Smooth muscle cell of the brain vasculature (primary cell): ENCODE measurements around the gene BCL11B.
"Not testable (repeated sequence)": the region's sequence is repeated elsewhere in the genome, so short reads cannot be mapped to it uniquely, and the experiment has no call there.

Source experiments
- DNase-seq: peaks from one replicate; pipeline ENCODE4 v3.0.0-alpha.2; 2012; ENCODE audit warnings: low read depth, low spot score

Gene BCL11B

GRCh38 chr14:99201351-99202073, 70.5 kb downstream of the BCL11B start:
- DNase-seq = no peak

DNA sequence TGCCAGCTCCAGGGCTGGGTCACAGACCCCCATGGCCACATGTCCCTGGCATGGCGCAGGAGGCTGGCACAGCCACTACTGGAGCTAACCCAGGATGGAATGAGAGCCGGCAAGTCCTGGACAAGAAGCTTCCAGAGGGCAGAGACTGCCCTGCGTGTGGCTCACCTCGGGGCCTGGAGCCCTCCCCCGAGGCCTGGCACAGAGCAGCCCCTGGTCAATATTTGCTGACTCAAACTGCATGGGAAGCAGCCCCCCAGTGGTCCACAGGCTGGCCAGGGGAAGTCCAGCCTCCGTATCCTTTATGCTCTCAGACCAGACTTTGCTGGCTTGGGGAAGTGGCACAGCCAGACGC, 71.4 kb downstream of the BCL11B start:
- no peak for DNase-seq

DNA sequence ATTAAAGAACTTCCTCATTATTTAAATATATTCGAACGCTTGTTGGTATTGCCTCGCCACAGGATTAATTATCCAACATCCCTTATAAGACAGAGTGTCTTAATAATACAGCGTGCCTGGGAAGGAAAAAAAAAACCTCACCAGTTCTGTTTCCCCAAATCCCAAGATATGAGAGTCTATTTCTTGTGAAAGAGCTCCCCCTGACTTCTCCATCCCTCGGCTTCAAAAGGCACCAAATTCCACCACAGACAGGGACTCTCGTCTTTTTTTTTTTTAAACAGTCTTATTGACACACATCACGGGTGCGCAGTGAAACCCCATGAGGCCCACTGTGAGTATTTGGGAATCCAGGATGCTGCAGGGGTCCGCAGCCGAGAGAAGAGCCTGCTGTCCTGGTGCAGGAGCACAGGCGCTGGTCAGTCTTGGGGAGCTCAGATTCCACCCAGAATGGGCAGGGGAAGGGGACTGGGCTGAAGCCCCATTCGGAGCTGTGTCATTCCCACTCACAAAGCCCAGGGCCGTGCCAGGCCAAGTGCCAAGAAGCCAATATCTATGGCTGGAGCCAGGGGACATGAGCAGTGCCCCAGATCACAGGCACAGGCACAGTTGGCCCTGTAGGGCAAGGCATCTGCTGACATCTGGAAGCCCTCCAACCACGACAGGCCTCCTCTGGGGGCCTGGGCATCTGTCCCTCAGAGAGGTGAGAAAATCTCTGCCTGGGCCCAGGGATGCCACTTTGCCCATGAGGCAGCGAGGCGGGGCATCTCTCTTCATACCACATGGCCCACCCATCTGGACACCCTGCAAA, 71.9 kb downstream of the BCL11B start:
- DNase-seq = no peak

DNA sequence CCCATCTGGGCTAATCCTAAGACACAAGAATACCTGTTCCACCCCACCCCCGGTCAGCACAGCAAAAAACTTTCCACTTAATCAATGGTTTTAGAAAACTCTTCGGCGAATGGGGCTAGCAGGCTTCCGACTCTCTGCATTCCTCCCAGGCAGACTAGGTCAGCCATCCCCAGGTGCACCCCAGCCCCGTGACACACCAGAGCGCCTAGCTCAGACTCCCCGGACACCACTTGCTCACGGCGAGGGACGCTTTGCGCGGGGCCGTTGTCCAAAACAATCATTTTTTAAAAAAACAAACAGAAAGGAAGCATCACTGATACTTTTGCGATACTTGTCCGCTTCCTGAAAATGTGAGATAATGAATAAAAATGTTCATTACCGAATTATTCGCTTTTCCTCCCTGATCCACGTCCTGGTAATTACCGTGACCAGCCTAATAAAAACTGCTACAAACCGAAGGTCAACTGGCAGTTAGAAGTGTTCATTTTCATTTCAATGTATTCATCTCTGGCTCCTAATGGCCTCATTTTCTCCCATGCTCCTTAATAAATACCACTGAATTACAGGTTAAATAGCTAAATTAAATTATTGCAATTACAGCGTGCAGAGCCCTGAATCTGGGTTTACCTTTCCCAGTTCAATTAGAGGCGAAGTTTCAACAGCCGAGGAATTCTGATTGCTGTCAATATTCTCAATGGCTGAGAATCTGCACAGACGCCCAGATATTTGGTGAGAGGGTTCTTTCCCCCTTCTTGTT, 73.1 kb downstream of the BCL11B start:
- no peak for DNase-seq

DNA sequence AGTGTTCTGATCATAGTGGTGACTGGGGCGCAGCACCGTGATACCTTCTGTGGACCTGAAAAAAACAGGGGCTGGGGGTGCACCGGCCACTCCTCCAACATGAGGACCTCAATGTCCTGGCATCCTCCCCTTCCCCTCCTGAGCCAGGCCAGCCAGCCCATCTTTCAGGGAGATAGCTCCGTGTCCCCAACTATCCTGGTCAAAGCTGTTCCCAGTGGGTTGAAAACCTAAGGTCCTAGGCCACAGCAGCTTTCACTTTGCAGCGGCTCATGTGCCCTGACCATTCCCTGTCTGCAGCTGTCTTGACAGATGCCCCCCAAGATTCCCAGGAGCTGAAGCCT, 75.7 kb downstream of the BCL11B start:
- DNase-seq = no peak

- DNase-seq = no peak
These were observed 76.2 kb downstream of the BCL11B start for GRCh38 chr14:99195602-99196309.

DNA sequence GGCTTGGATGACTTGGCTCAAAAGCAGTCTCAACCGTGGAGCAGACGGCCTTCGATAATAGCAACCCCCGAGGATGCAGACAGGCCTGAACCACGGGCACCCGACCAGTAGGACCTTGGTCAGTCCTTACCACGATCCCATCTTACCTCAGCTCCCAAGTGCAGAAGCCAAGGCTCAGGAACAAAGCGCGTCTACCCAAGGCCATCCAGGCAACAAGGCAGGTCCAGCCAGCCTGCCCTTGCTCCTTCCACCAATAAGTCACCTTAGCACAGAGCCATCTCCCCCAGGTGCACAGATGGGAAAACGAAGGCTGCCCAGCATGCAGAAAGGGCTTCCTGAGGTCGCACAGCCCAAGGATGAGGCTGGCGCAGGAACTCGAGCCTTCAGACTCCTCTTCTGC, 77.3 kb downstream of the BCL11B start:
- no peak for DNase-seq

GRCh38 chr14:99194136-99194535, 77.9 kb downstream of the BCL11B start:
- DNase-seq = no peak

DNA sequence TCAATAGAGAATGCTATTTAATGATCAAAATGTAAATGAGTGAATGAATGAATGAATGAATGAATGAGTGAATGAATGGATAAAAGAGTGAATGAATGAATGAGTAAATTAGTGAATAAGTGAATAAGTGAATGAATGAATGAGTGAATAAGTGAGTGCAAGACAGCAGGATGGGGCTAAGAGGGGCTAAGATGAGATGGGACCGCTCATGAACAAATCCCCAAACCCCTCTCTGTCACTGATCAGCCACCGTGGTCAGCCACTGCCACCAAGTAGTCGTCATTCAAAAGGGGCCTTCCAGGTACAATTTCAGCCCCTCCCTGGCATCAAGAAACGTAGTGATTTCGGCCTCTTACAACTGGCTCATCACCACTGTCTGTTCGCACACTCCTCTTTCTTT, 79.2 kb downstream of the BCL11B start:
- no peak for DNase-seq

- DNase-seq = peak; percentile 6
These were observed 79.9 kb downstream of the BCL11B start for GRCh38 chr14:99192028-99192621.

GRCh38 chr14:99191395-99192027, 80.5 kb downstream of the BCL11B start:
- DNase-seq = no peak

DNA sequence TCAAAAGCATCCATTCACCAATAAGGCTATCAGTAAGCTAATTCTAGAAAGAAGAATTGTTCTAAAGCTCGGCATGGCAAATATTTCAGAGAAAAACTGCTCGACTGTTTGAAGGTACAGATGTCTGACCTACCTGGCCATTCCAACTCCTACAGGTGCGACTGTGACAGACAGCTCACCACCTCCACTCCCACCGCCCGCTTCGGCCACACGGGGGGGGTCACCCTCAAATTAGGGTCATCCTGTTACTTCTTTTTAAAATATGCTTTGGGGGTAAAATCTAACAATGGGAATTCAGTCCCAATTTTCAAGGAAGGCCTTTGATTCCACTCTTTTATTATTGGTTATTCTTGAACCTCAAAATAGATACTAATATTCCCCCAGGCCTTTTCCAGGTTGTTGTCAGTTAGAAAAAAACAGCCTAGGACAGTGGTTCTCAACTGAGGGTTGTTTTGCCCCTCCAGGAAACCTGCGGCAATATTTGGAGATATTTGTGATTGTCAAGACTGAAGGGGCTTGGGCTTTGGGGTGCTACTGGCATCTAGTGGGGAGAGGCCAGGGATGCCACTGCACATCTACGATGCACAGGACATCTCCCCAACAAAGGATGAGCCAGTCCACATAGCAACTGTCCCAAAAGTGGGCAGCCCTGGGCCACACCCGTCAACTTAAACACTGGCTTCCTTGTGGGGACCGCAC, 81.2 kb downstream of the BCL11B start:
- no peak for DNase-seq

DNA sequence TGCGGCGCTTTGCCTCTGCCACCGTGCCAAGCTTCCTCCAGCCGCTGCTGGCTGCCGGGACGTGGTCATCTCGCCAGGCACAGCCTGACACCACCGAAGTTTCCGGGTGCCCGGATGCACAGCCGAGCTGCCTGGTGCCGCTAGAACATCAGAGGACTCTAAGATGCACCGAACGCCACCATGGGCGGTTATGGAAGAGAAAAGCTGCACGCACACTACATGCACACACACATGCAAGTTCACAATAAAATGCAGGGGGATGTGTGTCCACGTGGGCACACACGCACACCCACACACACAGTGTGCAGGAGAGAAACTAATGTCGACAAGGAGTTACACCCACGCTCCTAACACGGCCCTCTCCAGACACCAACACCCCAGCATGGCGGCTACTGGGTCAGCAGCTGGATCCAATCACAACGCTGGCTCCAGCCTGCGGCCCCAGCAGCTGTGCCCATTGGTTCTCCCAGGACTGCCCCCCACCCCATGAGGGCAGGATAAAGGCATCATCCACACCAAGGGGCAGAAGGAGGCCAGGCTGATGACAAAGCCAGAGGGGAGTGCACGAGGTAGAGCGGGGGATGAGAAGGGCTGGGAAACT, 82.7 kb downstream of the BCL11B start:
- no peak for DNase-seq

- no peak for DNase-seq
These were observed 83.2 kb downstream of the BCL11B start for GRCh38 chr14:99188731-99189191.

DNA sequence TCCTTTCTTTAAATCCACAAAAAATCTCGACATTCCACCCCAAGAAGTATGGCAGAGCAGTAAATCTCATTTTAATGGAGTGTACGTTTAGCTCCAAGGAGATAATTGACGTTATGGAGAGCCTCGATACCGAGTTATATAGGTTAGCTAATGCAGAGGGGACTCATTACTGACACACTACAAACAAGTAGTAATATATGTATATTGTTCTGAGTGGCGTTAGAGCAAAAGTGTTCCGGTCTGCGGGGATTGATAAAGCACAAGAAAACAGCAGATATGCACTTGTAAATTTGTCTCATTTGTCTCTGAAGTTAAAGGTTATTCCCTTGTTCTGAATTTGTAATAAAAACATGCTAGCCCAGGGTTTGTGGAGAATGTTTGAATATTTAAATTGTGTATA, 84.1 kb downstream of the BCL11B start:
- no peak for DNase-seq

- DNase-seq = no peak
These were observed 84.9 kb downstream of the BCL11B start for GRCh38 chr14:99186956-99187690.

DNA sequence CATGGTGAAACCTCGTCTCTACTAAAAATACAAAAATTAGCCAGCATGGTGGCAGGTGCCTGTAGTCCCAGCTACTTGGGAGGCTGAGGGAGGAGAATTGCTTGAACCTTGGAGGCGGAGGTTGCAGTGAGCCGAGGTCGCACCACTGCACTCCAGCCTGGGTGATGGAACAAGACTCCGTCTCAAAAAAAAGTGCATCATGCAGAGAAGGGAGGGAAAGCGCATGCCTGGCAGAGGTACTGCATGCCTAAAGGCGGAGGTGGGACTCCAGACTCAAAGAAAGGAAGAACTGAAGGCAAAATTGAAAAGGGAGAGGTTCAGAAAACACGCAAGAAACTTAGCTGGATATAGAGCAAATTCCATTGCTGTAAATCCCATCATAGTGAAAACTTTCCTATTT, 85.7 kb downstream of the BCL11B start:
- not testable (repeated sequence) for DNase-seq

DNA sequence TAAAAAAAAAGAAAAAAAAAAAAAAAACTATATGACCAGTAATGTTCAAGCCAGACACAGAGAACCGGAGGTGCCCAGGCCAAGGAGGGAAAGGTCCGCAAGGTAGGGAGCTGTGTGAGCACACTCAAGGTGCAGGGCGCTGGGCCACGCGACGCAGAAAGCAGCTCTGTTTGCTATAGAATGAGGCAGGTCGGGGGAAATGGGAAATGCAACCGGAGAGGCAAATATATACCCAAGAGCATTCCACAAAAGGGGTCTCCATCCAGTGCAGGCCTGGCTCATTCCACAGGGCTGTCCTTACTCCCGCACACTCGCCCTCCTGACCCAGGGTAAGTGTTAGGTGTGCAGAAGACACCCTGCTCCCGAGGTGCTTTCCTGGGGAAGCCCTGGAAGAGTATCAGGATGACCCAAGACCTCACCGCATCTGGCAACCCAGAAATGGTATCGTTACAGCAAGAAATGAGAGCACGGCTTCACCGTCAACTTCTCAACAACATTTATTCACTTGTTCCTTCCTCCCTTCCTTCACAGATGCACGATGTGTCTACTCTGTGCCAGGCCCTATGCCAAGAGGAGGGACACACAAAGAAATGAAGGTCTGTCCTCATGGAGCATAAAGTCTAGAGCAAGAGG, 86.4 kb downstream of the BCL11B start:
- no peak for DNase-seq

DNA sequence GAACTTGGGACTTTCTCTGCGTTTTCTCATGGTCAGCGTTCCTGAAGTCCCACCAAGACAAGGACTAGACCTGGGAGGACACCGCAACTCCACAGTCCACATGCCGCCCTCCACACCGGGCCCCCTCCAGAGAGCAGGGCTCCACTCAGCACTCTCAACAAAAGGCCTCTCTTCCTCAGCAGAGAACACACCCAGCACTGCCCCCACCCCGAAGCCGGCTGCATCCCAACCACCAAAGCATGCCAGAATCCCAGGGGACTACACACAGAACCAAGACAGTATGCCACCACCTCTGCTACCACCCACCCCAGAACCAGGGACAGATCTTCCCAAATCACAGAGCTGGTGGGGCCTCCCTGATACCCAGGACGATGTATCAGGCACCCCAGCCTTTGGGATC, 88.3 kb downstream of the BCL11B start:
- DNase-seq = no peak
